ENCODE results near the gene CFDP1.

Gene CFDP1

DNA sequence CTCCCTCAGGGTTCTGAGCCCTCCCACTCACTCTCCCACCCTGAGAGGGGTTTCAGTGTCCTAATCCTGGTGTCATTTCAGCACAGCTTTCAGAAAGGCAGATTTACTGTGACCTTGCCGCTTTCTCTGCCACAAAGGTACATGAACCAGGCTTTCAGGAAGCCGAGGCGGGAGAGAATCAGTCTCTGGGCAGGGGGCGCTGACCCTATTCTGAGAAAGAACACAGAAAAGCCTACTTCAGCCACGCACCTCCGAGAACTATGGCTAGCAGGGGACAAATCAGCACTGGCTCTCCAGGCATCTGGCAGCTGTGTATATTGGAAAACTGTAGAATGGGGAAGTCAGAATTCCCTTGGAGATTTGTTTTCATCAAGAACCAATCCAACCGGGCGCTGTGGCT, 124.1 kb downstream of the CFDP1 start:
- H3K9me3 ChIP-seq (ENCODE audit: insufficient read depth, low read length, severe bottlenecking) = no peaks in the 10 kb centered on the region
- H2AFZ ChIP-seq (ENCODE audit: low read depth, low read length) = no peak overlapping the region
- ATAC-seq (ENCODE audit: insufficient read depth, low read depth) (no peak), DNase-seq (no peak)
- peaks cover 10% of the 10 kb centered on the region; the same call in 1 of the 2 replicates for H4K20me1 ChIP-seq (ENCODE audit: insufficient read depth, low read length)
- peaks cover 8% of the 10 kb centered on the region for H3K36me3 ChIP-seq (ENCODE audit: insufficient read depth, low read length)
- no peak overlapping the region for H3K27ac ChIP-seq (ENCODE audit: low read length)
- no peak for TF ChIP-seq EZH2 (IDR thresholded peaks at IDR 0.05; ENCODE audit: borderline replicate concordance, low read depth, low read length, severe bottlenecking)
- TF ChIP-seq, protein P1, sequence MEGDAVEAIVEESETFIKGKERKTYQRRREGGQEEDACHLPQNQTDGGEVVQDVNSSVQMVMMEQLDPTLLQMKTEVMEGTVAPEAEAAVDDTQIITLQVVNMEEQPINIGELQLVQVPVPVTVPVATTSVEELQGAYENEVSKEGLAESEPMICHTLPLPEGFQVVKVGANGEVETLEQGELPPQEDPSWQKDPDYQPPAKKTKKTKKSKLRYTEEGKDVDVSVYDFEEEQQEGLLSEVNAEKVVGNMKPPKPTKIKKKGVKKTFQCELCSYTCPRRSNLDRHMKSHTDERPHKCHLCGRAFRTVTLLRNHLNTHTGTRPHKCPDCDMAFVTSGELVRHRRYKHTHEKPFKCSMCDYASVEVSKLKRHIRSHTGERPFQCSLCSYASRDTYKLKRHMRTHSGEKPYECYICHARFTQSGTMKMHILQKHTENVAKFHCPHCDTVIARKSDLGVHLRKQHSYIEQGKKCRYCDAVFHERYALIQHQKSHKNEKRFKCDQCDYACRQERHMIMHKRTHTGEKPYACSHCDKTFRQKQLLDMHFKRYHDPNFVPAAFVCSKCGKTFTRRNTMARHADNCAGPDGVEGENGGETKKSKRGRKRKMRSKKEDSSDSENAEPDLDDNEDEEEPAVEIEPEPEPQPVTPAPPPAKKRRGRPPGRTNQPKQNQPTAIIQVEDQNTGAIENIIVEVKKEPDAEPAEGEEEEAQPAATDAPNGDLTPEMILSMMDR (IDR thresholded peaks at IDR 0.05; ENCODE audit: borderline replicate concordance, extremely low read depth, low read length, poor library complexity, severe bottlenecking) = no peak
- H3K79me2 ChIP-seq (ENCODE audit: insufficient read depth, low read length) = no peaks in the 10 kb centered on the region
- H3K27me3 ChIP-seq (ENCODE audit: insufficient read depth, low read length, poor library complexity) = no peaks in the 10 kb centered on the region
- no peak overlapping the region for H3K4me3 ChIP-seq (ENCODE audit: low read depth in 1 of 2, low read length in 2 of 2)
- H3K4me2 ChIP-seq (ENCODE audit: insufficient read depth, low read length) = no peak overlapping the region
- H3K9ac ChIP-seq (ENCODE audit: low read depth, low read length) = no peak overlapping the region
- peaks cover 44% of the 10 kb centered on the region for H3K4me1 ChIP-seq (ENCODE audit: insufficient read depth, low read length)

DNA sequence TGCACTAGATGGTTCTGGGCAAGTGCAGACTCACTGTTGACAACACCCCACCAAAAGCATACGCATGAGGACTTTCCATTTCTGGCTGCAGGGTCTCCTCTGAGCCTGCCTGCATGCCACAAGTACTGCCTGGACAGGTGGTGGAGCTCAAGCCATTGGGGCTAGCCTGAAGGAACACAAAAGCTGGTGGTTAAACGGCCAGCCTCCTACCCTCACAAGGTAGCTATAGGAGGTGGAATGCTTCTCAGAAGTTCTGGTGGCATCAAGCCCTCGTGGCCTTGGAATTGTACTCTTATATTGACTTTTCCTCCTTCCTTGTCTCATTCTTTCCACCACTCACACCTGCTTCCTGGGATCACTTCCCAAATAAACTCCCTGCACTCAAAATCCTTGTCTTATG, 125.3 kb downstream of the CFDP1 start:
- no peak overlapping the region for H3K4me3 ChIP-seq (ENCODE audit: low read depth in 1 of 2, low read length in 2 of 2)
- H2AFZ ChIP-seq (ENCODE audit: low read depth, low read length) = no peak overlapping the region
- TF ChIP-seq, protein P1 (IDR thresholded peaks at IDR 0.05; ENCODE audit: borderline replicate concordance, extremely low read depth, low read length, poor library complexity, severe bottlenecking) = no peak
- TF ChIP-seq EZH2 (IDR thresholded peaks at IDR 0.05; ENCODE audit: borderline replicate concordance, low read depth, low read length, severe bottlenecking) = no peak
- no peaks in the 10 kb centered on the region for H3K79me2 ChIP-seq (ENCODE audit: insufficient read depth, low read length)
- peaks cover 44% of the 10 kb centered on the region for H3K4me1 ChIP-seq (ENCODE audit: insufficient read depth, low read length)
- no peak overlapping the region for H3K9ac ChIP-seq (ENCODE audit: low read depth, low read length)
- H3K9me3 ChIP-seq (ENCODE audit: insufficient read depth, low read length, severe bottlenecking) = no peaks in the 10 kb centered on the region
- H4K20me1 ChIP-seq (ENCODE audit: insufficient read depth, low read length) = peaks cover 10% of the 10 kb centered on the region; the same call in 1 of the 2 replicates
- peak overlapping the region; percentile 16; the same call in 1 of the 2 replicates for H3K27ac ChIP-seq (ENCODE audit: low read length)
- ATAC-seq (ENCODE audit: insufficient read depth, low read depth) (no peak), DNase-seq (no peak)
- no peaks in the 10 kb centered on the region for H3K27me3 ChIP-seq (ENCODE audit: insufficient read depth, low read length, poor library complexity)
- peaks cover 16% of the 10 kb centered on the region for H3K36me3 ChIP-seq (ENCODE audit: insufficient read depth, low read length)
- H3K4me2 ChIP-seq (ENCODE audit: insufficient read depth, low read length) = no peak overlapping the region

DNA sequence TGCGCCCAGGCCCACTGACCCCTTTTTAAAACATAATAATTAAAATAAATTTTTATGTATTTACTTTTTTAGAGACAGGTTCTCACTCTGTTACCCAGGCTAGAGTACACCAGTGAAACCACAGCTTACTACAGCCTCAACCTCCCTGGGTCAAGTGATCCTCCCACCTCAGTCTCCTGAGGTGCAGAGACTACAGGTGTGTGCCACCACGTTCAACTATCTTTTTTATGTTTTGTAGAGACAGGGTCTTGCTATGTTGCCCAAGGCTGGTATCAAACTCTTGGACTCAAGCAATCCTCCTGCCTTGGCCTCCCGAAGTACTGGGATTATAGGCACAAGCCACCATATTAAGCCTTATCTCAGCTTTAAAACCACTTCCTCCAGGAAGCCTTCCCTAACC, 125.8 kb downstream of the CFDP1 start:
- Histone ChIP-seq H3K9ac (ENCODE audit: low read depth, low read length) (no peak overlapping the region), H3K36me3 (ENCODE audit: insufficient read depth, low read length) (peaks cover 19% of the 10 kb centered on the region), H3K27ac (ENCODE audit: low read length) (no peak overlapping the region), H3K4me3 (ENCODE audit: low read depth in 1 of 2, low read length in 2 of 2) (no peak overlapping the region), H3K4me1 (ENCODE audit: insufficient read depth, low read length) (peaks cover 44% of the 10 kb centered on the region), H3K9me3 (ENCODE audit: insufficient read depth, low read length, severe bottlenecking) (no peaks in the 10 kb centered on the region), H2AFZ (ENCODE audit: low read depth, low read length) (no peak overlapping the region), H4K20me1 (ENCODE audit: insufficient read depth, low read length) (peaks cover 10% of the 10 kb centered on the region; the same call in 1 of the 2 replicates), H3K79me2 (ENCODE audit: insufficient read depth, low read length) (no peaks in the 10 kb centered on the region), H3K27me3 (ENCODE audit: insufficient read depth, low read length, poor library complexity) (no peaks in the 10 kb centered on the region), H3K4me2 (ENCODE audit: insufficient read depth, low read length) (no peak overlapping the region)
- TF ChIP-seq, protein P1 (IDR thresholded peaks at IDR 0.05; ENCODE audit: borderline replicate concordance, extremely low read depth, low read length, poor library complexity, severe bottlenecking) = no peak
- TF ChIP-seq EZH2 (IDR thresholded peaks at IDR 0.05; ENCODE audit: borderline replicate concordance, low read depth, low read length, severe bottlenecking) = no peak
- no peak for DNase-seq
- no peak for ATAC-seq (ENCODE audit: insufficient read depth, low read depth)
